ENCODE measurements around the gene KLHL29.

- no peak for TF ChIP-seq CTCF (IDR thresholded peaks at IDR 0.05; ENCODE audit: poor library complexity, severe bottlenecking)
- TF ChIP-seq EP300 (conservative IDR thresholded peaks at IDR 0.05; ENCODE audit: poor library complexity, severe bottlenecking), result no peak
- no peak for TF ChIP-seq EZH2 (IDR thresholded peaks at IDR 0.05; ENCODE audit: borderline replicate concordance, insufficient read depth, low read length, poor library complexity, severe bottlenecking)
- TF ChIP-seq RAD21 (conservative IDR thresholded peaks at IDR 0.05), result no peak
- peak; percentile 4 for TF ChIP-seq POLR2AphosphoS5 (IDR thresholded peaks at IDR 0.05)
- no peak for TF ChIP-seq MXI1 (conservative IDR thresholded peaks at IDR 0.05; ENCODE audit: poor library complexity, severe bottlenecking)
These were observed 314.6 kb downstream of the KLHL29 start for GRCh38 chr2:23699580-23699925.
